Measurements from ENCODE around the gene MRGPRE. TPM values are rescaled to one million over a fixed set of nuclear protein-coding genes. Genes with fewer than 3 reads are reported as not detected.

MRGPRE gene
- total RNA-seq, 3 donors from 2014 or later: not detected

DNA sequence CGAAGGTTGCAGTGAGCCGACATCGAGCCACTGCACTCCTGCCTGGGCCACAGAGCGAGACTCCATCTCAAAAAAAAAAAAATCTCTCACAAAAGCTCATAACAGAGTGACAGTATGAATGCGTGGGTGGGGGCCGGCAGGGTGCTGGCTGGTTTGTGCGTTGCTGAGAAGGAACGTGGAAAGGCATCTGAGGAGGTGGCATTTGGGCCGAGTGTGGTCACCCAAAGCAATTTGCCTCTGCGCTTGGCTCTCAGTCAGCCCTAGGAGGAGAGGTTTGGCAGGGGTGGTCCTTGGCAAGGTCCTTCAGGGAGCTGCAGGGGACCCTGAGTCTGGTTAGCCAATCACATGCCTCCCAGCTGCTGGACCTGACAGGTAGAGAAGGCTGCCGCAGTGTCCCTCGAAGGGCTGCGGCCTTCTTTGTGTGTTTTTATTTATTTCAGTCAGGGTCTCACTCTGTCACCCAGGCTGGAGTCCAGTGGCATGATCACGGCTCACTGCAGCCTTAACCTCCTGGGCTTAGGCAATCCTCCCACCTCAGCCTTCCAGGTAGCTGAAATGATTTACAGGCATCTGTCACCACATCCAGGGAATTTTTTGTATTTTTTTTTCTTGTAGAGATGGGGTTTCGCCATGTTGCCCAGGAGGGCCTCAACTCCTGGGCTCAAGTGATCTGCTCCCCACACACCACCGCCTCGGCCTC lies 43.6 kb downstream of the MRGPRE start:
- peak in 1 of 2 donors; percentile 43 for DNase-seq (ENCODE audit: low spot score in 2 of 2)
- H3K4me1 ChIP-seq: no peaks in the 10 kb centered on the region
- H3K9me3 ChIP-seq: no peaks in the 10 kb centered on the region
- H3K36me3 ChIP-seq: no peaks in the 10 kb centered on the region
- no peak overlapping the region for H3K4me3 ChIP-seq
- no peak overlapping the region for H3K27ac ChIP-seq
- intact Hi-C loops (cut with DNase I; ENCODE audit: low total_unique reads): loop anchor here (5.0 kb wide), 1 partner anchor 606 kb away; no protein-coding TSS in a partner anchor
- TF ChIP-seq, protein P1, sequence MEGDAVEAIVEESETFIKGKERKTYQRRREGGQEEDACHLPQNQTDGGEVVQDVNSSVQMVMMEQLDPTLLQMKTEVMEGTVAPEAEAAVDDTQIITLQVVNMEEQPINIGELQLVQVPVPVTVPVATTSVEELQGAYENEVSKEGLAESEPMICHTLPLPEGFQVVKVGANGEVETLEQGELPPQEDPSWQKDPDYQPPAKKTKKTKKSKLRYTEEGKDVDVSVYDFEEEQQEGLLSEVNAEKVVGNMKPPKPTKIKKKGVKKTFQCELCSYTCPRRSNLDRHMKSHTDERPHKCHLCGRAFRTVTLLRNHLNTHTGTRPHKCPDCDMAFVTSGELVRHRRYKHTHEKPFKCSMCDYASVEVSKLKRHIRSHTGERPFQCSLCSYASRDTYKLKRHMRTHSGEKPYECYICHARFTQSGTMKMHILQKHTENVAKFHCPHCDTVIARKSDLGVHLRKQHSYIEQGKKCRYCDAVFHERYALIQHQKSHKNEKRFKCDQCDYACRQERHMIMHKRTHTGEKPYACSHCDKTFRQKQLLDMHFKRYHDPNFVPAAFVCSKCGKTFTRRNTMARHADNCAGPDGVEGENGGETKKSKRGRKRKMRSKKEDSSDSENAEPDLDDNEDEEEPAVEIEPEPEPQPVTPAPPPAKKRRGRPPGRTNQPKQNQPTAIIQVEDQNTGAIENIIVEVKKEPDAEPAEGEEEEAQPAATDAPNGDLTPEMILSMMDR (IDR thresholded peaks at IDR 0.05): no peak
- TF ChIP-seq POLR2AphosphoS5 (IDR thresholded peaks at IDR 0.05) (no peak), POLR2A (IDR thresholded peaks at IDR 0.05) (no peak)
- H3K27me3 ChIP-seq: no peaks in the 10 kb centered on the region

DNA sequence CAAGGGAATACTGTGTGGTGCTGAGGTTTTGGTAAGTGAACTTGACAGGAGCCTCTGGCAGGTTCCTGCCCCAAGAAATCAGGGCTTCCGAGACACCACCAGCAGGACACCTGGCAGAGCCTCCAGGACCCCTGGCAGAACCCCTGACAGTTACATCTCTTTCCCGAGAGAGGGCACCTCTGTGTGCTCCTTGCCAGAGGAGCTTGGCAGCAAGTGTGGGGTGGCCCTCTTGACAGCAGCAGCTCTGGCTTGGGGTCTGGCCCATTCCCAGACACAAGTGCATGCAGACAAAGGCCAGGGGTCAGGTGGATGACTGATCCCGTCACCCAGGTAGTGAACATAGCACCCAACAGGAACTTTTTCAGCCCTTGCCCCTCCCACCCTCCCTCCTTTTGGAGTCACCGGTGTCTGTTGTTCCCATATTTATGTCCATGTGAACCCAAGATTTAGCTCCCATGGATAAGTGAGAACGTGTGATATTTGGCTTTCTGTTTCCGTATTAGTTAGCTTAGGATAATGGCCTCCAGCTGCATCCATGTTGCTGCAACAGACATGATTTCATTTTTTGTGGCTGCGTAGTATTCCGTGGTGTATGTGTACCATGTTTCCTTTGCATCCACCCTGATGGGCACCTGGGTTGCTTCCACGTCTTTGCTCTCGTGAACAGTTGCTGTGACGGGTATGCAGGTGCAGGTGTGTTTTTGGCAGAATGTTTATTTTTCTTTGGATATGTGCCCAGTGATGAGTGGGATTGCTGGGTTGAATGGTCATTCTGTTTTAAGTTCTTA lies 45.9 kb downstream of the MRGPRE start:
- no peaks in the 10 kb centered on the region for H3K36me3 ChIP-seq
- no peaks in the 10 kb centered on the region for H3K9me3 ChIP-seq
- no peak for TF ChIP-seq POLR2AphosphoS5 (IDR thresholded peaks at IDR 0.05)
- TF ChIP-seq POLR2A (IDR thresholded peaks at IDR 0.05): no peak
- TF ChIP-seq, protein P1 (IDR thresholded peaks at IDR 0.05): no peak
- H3K4me1 ChIP-seq: no peaks in the 10 kb centered on the region
- intact Hi-C loops (cut with DNase I; ENCODE audit: low total_unique reads): loop anchor here (5.0 kb wide), 1 partner anchor 604 kb away; no protein-coding TSS in a partner anchor
- H3K4me3 ChIP-seq: no peak overlapping the region
- DNase-seq (ENCODE audit: low spot score in 2 of 2): peak in 1 of 2 donors; percentile 42
- no peaks in the 10 kb centered on the region for H3K27me3 ChIP-seq
- no peak overlapping the region for H3K27ac ChIP-seq

DNA sequence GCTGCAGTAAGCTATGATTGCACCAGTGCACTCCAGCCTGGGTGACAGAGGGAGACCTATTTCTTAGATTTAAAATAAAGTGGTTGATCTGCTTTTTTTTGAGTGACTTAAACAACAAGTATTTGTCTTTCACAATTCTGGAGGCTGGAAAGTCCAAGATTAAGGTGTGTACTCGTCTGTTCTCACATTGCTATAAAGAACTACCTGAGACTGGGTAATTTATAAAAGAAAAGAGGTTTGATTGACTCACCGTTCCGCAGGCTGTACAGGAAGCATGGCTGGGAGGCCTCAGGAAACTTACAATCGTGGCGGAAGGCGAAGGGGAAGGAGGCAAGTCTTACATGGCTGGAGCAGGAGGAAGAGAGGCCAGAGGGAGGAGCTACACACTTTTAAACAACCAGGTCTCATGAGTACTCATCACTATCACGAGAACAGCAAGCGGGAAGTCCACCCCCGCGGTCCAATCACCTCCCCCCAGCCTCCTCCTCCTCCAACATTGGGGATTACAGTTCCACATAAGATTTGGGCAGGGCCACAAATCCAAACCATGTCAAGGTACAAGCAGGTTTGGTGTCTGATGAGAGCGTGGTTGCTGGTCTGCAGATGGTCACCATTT lies 47.4 kb downstream of the MRGPRE start:
- no peak overlapping the region for H3K27ac ChIP-seq
- H3K27me3 ChIP-seq: no peaks in the 10 kb centered on the region
- no peak for DNase-seq (ENCODE audit: low spot score in 2 of 2)
- no peak overlapping the region for H3K4me3 ChIP-seq
- TF ChIP-seq, protein P1 (IDR thresholded peaks at IDR 0.05): no peak
- TF ChIP-seq POLR2A (IDR thresholded peaks at IDR 0.05): no peak
- TF ChIP-seq POLR2AphosphoS5 (IDR thresholded peaks at IDR 0.05): no peak
- H3K36me3 ChIP-seq: no peaks in the 10 kb centered on the region
- H3K9me3 ChIP-seq: no peaks in the 10 kb centered on the region
- H3K4me1 ChIP-seq: no peaks in the 10 kb centered on the region
- intact Hi-C loops (cut with DNase I; ENCODE audit: low total_unique reads): loop anchor here (5.0 kb wide), 1 partner anchor 603 kb away; no protein-coding TSS in a partner anchor

DNA sequence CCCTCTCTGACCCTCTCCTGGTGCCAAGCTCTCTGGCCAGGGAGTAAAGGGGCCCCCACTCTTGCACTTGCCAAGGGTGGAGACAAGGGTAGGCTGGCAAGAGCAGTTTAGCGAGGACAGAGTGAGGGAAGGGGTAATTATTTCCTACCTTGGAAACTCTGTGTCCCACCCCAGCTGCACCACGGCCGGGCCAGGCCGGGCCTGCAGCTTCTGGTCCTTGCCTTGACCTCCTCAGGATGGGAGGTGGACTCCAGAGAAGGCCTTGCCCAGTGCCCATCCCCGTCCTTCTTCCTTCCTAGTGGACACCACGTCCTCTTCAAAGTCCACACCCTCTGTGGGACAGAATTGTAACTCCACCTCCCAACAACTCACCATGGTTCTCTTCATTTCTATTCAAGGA lies 48.7 kb downstream of the MRGPRE start:
- Histone ChIP-seq H3K4me1 (no peaks in the 10 kb centered on the region), H3K27ac (no peak overlapping the region), H3K36me3 (no peaks in the 10 kb centered on the region), H3K4me3 (no peak overlapping the region), H3K27me3 (no peaks in the 10 kb centered on the region), H3K9me3 (no peaks in the 10 kb centered on the region)
- intact Hi-C loops (cut with DNase I; ENCODE audit: low total_unique reads): no loop called here
- TF ChIP-seq, protein P1 (IDR thresholded peaks at IDR 0.05): no peak
- TF ChIP-seq POLR2AphosphoS5 (IDR thresholded peaks at IDR 0.05) (no peak), POLR2A (IDR thresholded peaks at IDR 0.05) (no peak)
- no peak for DNase-seq (ENCODE audit: low spot score in 2 of 2)

Data from breast epithelium (tissue), 4 donors.